Liver (tissue), 9 donors: ENCODE data around the gene NTNG1. TPM values are rescaled to one million over a fixed set of nuclear protein-coding genes. Genes with fewer than 3 reads are reported as not detected.

ENCODE experiments used
- DNase-seq: peaks from one replicate; pipeline ENCODE4 v3.0.0-alpha.2; 2017; ENCODE audit warnings: low spot score
- H3K27ac ChIP-seq, 2 donors: one replicate each; pipeline ENCODE4 v1.7.0; 2013; ENCODE audit warnings: inconsistent platforms in 2 of 2, low read length in 2 of 2, control low read depth in 1 of 2, low read depth in 1 of 2, mild to moderate bottlenecking in 1 of 2
- H3K27me3 ChIP-seq, 4 donors: one replicate each; pipeline versions ENCODE4 v1.6.1 to v1.7.0; 2013; ENCODE audit warnings: low read length in 3 of 4, inconsistent platforms in 1 of 4, mild to moderate bottlenecking in 1 of 4, moderate library complexity in 1 of 4; ENCODE audit not compliant: control insufficient read depth in 4 of 4, insufficient read depth in 4 of 4
- H3K36me3 ChIP-seq, 4 donors: one replicate each; pipeline versions ENCODE4 v1.6.1 to v1.7.0; 2013; ENCODE audit warnings: low read length in 3 of 4, mild to moderate bottlenecking in 3 of 4, low read depth in 1 of 4, moderate library complexity in 1 of 4; ENCODE audit not compliant: control insufficient read depth in 4 of 4, insufficient read depth in 3 of 4
- H3K4me1 ChIP-seq, 4 donors: one replicate each; pipeline versions ENCODE4 v1.6.1 to v1.7.0; 2013; ENCODE audit warnings: low read length in 3 of 4, mild to moderate bottlenecking in 3 of 4, moderate library complexity in 1 of 4; ENCODE audit not compliant: control insufficient read depth in 4 of 4, insufficient read depth in 4 of 4
- H3K4me3 ChIP-seq, 3 donors: one replicate each; pipeline versions ENCODE4 v1.6.1 to v1.7.0; 2013; ENCODE audit warnings: low read length in 3 of 3, control low read depth in 1 of 3, low read depth in 1 of 3, mild to moderate bottlenecking in 1 of 3
- H3K9ac ChIP-seq, 2 donors: one replicate each; pipeline ENCODE4 v1.7.0; 2013; ENCODE audit warnings: low read length in 2 of 2, mild to moderate bottlenecking in 2 of 2, moderate library complexity in 2 of 2, control low read depth in 1 of 2, low read depth in 1 of 2
- H3K9me3 ChIP-seq, 4 donors: one replicate each; pipeline versions ENCODE4 v1.6.1 to v1.7.0; 2013; ENCODE audit warnings: low read length in 3 of 4; ENCODE audit not compliant: control insufficient read depth in 4 of 4
- ATF3 ChIP-seq: IDR thresholded peaks from 2 replicates; pipeline ENCODE4 v1.6.1; 2016; ENCODE audit warnings: antibody characterized with exemption
- CTCF ChIP-seq: fragments of 150-350 bp; IDR thresholded peaks from 2 replicates; pipeline ENCODE4 v1.5.1; 2017; ENCODE audit warnings: improper control_type of control experiment, low read depth, low read length; ENCODE audit not compliant: missing input control
- EGR1 ChIP-seq, 2 donors: IDR thresholded peaks; 2 replicates each; pipeline ENCODE4 v1.6.1; 2016 to 2018; ENCODE audit warnings: antibody characterized with exemption in 2 of 2, low read depth in 2 of 2
- FOXA1 ChIP-seq: IDR thresholded peaks from 2 replicates; pipeline ENCODE4 v1.6.1; 2016; ENCODE audit warnings: antibody characterized with exemption
- FOXA2 ChIP-seq: IDR thresholded peaks from 2 replicates; pipeline ENCODE4 v1.6.1; 2016; ENCODE audit warnings: antibody characterized with exemption
- GABPA ChIP-seq, 2 donors: IDR thresholded peaks in 1 of 2; conservative IDR thresholded peaks in 1 of 2; 2 replicates each; pipeline ENCODE4 v1.6.1; 2016; ENCODE audit warnings: antibody characterized with exemption in 2 of 2, mild to moderate bottlenecking in 1 of 2, moderate library complexity in 1 of 2
- HNF4A ChIP-seq, 2 donors: conservative IDR thresholded peaks; 2 replicates each; pipeline ENCODE4 v1.6.1; 2016; ENCODE audit warnings: antibody characterized with exemption in 2 of 2, mild to moderate bottlenecking in 2 of 2
- HNF4G ChIP-seq: IDR thresholded peaks from 2 replicates; pipeline ENCODE4 v1.6.1; 2016; ENCODE audit warnings: antibody characterized with exemption
- JUND ChIP-seq, 2 donors: IDR thresholded peaks; 2 replicates each; pipeline ENCODE4 v1.6.1; 2016; ENCODE audit warnings: antibody characterized with exemption in 2 of 2
- NR2F2 ChIP-seq: IDR thresholded peaks from 2 replicates; pipeline ENCODE4 v1.6.1; 2016; ENCODE audit warnings: antibody characterized with exemption
- RAD21 ChIP-seq, 2 donors: IDR thresholded peaks; 2 replicates each; pipeline ENCODE4 v1.6.1; 2016; ENCODE audit warnings: antibody characterized with exemption in 2 of 2, mild to moderate bottlenecking in 2 of 2
- REST ChIP-seq: IDR thresholded peaks from 2 replicates; pipeline ENCODE4 v1.6.1; 2016; ENCODE audit warnings: antibody characterized with exemption, mild to moderate bottlenecking
- RXRA ChIP-seq, 2 donors: IDR thresholded peaks; 2 replicates each; pipeline ENCODE4 v1.6.1; 2017 to 2018; ENCODE audit warnings: antibody characterized with exemption in 2 of 2, mild to moderate bottlenecking in 1 of 2
- SP1 ChIP-seq: IDR thresholded peaks from 2 replicates; pipeline ENCODE4 v1.6.1; 2018; ENCODE audit warnings: antibody characterized with exemption, mild to moderate bottlenecking
- TAF1 ChIP-seq: conservative IDR thresholded peaks from 2 replicates; pipeline ENCODE4 v1.6.1; 2016; ENCODE audit warnings: antibody characterized with exemption, mild to moderate bottlenecking
- YY1 ChIP-seq: IDR thresholded peaks from 2 replicates; pipeline ENCODE4 v1.6.1; 2016; ENCODE audit warnings: antibody characterized with exemption, mild to moderate bottlenecking
- ZBTB33 ChIP-seq: IDR thresholded peaks from 2 replicates; pipeline ENCODE4 v1.6.1; 2016; ENCODE audit warnings: antibody characterized with exemption
- WGBS: extraction: QIAGEN DNeasy Blood & Tissue Kit; methylation state at CpG from one replicate; pipeline ENCODE4 v1.1.7; 2013; 5-methylcytosine and 5-hydroxymethylcytosine counted together
- polyA plus RNA-seq, 2 donors: library from polyadenylated mRNA; stranded (reverse) in 1 of 2; unstranded in 1 of 2; fragments of 200-250 nt in 1 of 2; fragments of >200 nt in 1 of 2; fragmentation: Nextera tagmentation in 1 of 2; extraction: Ambion mirVana in 1 of 2; gene quantifications; one replicate each; pipeline versions ENCODE4 v1.2.1 to v1.2.3, GENCODE V29; 2013 to 2015
- total RNA-seq, 2 donors: library from RNA; depleted of rRNA; stranded (reverse); fragments of >200 nt; gene quantifications; one replicate each; pipeline ENCODE4 v1.2.3, GENCODE V29; 2014
- TF ChIP-seq, protein P1 (sequence below): IDR thresholded peaks from 2 replicates; pipeline ENCODE4 v1.6.1; 2016; ENCODE audit warnings: antibody characterized with exemption
- donor health status: healthy.
- donor health status: healthy.
- donor health status: healthy.
- donor health status: healthy.
- donor health status: healthy.

NTNG1 gene
- total and polyA plus RNA-seq, 4 donors = under 0.01 TPM; not detected in 2

DNA sequence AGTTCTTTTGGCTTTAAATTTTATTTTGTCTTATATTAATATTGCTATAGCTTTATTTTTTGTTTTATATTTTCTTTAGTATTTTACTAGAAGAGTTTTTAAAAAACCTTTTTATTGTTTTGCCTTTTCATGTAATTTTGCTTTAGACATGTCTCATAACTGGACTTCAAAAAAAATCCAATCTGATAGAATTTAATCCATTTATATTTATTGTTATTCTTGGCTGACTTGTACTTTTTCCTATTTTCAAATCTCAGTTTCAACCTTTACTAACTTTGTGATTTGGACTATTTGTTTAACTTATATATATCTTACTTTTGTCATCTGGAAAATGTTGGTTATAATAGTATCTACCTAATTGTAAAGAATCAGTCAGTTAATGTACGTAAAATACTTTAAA lies 61.2 kb downstream of the NTNG1 start:
- Histone ChIP-seq H3K36me3 (no peaks in the 10 kb centered on the region), H3K4me3 (no peak overlapping the region), H3K9ac (no peak overlapping the region), H3K27me3 (no peaks in the 10 kb centered on the region), H3K9me3 (peaks cover 0 to 3% (median 0%) of the 10 kb centered on the region in 4 donors), H3K4me1 (peaks cover 0 to 13% (median 8%) of the 10 kb centered on the region in 4 donors), H3K27ac (no peak overlapping the region)
- WGBS = 92% methylated on average over 1 of the region's 1 CpG
- no peak for DNase-seq
- TF ChIP-seq FOXA2 (no peak), ZBTB33 (no peak), RXRA (IDR thresholded peaks at IDR 0.05) (no peak), NR2F2 (no peak), JUND (IDR thresholded peaks at IDR 0.05) (no peak), SP1 (no peak), HNF4A (conservative IDR thresholded peaks at IDR 0.05) (no peak), REST (no peak), CTCF (no peak), GABPA (IDR thresholded peaks at IDR 0.05 in 1 of 2, conservative IDR thresholded peaks at IDR 0.05 in 1 of 2) (no peak), YY1 (no peak), TAF1 (no peak), HNF4G (no peak), EGR1 (IDR thresholded peaks at IDR 0.05; ENCODE audit: low read depth in 2 of 2) (no peak), RAD21 (IDR thresholded peaks at IDR 0.05) (no peak), FOXA1 (no peak), ATF3 (no peak)
- TF ChIP-seq, protein P1, sequence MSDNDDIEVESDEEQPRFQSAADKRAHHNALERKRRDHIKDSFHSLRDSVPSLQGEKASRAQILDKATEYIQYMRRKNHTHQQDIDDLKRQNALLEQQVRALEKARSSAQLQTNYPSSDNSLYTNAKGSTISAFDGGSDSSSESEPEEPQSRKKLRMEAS = no peak
